Right lobe of liver (tissue), 4 donors: ENCODE results near the gene CDC42EP3.

Source experiments
- POLR2A ChIP-seq: fragments of 450-650 bp; IDR thresholded peaks from one replicate; pipeline ENCODE4 v1.6.1; 2017; ENCODE audit warnings: antibody characterized with exemption, mild to moderate bottlenecking
- TF ChIP-seq, protein P1 (sequence below), 4 donors: fragments of 200-600 bp in 3 of 4; fragments of 450-650 bp in 1 of 4; IDR thresholded peaks; one replicate each; pipeline versions ENCODE4 v1.5.1 to v1.8.0; 2016 to 2022; ENCODE audit warnings: antibody characterized with exemption in 4 of 4, mild to moderate bottlenecking in 2 of 4
- donor health status: DM: no; HTN: no; CAD: no.
- donor health status: DM: no; HTN: no; CAD: no.
- donor health status: DM: no; HTN: yes; CAD: no.

DNA sequence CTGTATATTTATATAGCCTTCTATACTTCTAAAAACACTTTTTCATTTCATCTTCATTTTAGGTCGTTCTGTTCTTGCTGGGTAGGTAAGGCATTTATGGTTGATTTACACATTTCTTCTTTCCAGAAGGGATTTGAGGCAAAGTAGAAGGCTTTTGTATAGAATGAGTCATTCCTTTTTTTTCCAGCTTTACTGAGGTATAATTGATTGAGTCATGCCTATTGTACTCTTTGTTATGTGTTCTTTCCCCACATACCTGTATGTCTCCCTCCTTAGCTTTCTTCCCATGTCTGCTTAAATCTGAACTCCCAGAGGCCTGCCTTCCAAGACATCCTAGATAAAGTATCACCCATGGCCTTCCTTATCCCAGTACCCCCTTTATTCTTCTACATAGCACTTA, 4.8 kb upstream of the CDC42EP3 start:
- TF ChIP-seq POLR2A: no peak
- TF ChIP-seq, protein P1, sequence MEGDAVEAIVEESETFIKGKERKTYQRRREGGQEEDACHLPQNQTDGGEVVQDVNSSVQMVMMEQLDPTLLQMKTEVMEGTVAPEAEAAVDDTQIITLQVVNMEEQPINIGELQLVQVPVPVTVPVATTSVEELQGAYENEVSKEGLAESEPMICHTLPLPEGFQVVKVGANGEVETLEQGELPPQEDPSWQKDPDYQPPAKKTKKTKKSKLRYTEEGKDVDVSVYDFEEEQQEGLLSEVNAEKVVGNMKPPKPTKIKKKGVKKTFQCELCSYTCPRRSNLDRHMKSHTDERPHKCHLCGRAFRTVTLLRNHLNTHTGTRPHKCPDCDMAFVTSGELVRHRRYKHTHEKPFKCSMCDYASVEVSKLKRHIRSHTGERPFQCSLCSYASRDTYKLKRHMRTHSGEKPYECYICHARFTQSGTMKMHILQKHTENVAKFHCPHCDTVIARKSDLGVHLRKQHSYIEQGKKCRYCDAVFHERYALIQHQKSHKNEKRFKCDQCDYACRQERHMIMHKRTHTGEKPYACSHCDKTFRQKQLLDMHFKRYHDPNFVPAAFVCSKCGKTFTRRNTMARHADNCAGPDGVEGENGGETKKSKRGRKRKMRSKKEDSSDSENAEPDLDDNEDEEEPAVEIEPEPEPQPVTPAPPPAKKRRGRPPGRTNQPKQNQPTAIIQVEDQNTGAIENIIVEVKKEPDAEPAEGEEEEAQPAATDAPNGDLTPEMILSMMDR (IDR thresholded peaks at IDR 0.05): no peak
